CD4-positive, alpha-beta T cell treated with Interleukin-10 for 1 hour (primary cell): ENCODE results near the gene CABLES2.

Experiments used
- DNase-seq: peaks from one replicate; pipeline ENCODE4 v3.0.0-alpha.2; 2020

Gene CABLES2

DNA sequence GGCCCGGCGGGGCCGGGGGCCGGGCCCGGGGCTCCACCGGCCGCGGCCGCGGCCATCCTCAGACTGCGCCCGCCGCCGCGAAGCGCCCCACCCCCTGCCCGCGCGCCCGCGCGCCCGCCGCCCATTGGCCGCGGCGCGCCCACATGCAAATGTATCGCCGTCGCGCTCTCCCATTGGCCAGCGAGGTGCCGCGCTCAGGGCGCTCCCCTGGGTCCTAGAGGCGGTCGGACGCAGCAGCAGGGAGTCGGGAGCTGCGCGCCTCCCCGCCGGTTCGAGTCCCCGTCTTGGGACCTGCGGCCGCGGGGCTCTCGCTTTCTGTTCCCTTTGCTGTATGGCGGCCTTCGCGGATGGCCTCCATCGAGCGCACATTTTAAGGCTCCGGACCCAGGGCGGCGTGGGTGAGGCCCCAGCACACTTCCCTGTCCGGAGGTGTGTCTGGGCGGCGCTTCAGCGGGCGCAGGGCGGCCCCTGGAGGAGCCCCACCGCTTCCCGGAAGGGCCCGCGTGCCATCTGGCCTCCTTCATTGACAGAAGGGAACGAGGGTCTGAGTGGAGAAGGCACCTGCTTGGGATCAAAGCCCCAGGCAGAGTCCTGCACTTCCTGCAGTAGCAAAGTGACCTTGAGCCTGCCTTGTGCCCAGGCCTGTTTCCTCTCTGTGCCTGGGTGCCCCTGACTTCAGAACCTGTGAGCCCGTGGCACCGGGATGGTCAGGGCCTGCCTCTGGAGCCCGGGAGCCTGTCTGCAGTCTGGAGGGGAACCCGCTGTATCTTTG is at the start of gene CABLES2:
CABLES2 (minus strand) TSS at position 65 of the 772 bp plus-strand sequence; CDS start at position 56, 9 bp downstream.
- peak; percentile 94 for DNase-seq

DNA sequence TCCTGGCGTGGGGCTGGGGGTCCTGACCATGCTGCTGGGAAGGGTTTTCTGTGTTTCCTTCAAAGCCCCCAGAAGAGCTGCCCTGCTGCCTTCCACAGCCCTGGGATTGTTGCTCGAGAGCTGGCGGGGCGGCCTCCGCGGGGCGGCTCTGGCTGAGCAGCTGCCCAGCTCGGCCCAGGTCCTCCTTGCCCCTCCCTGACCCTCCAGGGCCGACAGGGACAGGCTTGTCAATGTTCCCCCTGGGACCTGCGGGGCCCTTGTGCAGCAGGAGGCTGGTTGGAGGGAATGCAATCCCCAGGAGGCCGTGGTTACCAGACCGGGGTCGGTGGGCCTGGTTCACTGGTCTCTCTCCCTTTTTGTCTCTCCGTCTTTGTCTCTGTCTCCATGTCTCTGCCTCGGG is 48.8 kb upstream of the CABLES2 start:
- no peak for DNase-seq

DNA sequence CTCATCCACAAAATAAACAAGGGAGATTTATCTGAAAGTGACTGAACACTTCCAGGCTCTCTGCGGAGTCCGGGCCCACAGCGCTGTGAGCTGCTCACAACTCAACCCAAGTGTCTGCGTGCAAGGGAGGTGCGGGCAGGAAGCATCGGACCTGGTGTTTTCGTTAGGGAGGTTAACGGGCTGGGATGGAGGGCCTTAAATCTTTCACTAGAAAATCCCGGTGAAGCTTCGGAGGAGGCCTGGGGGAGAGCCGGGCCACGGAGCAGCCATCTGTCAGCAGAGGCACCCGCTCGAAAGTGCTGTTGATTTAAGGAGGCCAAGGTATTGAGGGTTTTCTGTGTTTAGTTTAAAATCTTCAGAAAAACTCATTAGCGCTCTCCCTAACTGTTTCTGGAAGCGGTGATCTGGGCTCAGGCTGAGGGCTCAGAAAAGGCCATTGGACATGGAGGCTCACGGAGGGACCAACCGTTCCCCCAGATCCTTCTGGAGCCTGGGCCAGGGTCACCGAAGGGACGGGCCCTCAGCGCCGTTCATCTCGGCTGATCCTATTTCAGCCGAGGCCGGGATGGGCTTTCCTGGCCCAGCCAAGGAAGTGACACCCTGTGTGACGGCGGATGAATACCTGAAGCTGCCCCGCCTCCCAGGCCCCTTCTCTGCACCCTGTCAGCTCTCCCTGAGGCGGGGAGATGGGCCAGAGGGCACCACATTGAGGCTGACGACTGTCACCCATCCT is 48.0 kb upstream of the CABLES2 start:
- no peak for DNase-seq

DNA sequence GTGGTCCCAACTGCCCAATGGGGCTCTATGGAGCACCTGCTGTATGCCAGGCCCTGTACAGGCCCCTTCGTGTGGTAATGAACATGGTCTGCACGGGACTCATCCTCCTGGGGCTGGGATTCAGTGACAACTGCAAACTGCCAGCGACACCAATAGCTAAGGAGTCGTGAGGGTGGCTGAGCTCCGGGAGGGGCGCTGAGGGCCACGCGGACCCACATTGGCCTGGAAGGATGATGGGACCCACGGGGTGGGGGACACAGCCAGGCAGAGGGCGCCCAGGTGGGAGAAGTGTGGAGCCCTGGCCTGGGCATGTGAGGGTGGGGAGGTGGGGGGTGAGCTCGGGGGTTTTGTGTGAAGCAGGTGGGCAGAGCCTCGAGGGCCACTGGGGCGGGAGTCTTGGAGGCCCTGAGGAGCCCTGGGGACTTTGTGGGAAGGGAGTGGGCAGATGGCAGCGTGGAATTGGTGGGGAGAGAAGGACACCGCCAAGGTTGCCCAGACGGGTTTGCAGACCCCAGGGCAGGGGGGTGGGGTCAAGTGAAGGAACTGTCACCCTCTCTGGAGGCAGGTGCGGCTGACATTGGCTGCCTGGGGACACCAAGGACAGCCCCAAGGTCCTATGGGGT is 46.2 kb upstream of the CABLES2 start:
- DNase-seq = no peak

DNA sequence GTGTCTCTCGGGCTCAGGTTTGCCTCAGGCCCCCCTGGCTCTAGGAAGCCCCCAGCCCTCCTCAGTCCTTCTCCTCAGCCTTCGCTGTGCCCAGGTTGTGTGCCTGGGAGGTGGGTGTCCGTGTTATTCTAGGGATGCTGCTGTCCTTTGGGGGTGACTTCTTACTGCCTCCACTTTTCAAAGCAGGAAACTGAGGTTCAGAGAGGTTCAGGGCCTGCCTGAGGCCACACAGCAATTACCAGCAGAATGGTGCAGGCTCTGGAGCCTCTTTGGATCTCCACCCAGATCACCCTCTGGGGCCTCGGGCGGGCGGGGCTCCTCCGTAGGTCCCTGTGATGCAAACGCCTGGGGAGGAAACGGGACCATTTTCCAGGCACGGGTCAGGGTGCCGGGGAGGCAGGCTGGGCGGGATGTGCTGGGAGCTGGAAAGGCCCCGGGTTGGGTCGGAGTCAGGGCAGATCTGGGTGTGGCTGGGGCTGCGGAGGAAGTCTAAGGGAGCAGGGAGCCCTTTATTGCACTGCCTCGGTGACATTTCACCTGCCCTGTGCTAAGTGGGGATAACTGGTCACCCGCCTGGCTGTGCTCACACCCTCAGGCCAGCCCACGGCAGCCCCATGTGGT is 45.5 kb upstream of the CABLES2 start:
- DNase-seq = no peak

DNA sequence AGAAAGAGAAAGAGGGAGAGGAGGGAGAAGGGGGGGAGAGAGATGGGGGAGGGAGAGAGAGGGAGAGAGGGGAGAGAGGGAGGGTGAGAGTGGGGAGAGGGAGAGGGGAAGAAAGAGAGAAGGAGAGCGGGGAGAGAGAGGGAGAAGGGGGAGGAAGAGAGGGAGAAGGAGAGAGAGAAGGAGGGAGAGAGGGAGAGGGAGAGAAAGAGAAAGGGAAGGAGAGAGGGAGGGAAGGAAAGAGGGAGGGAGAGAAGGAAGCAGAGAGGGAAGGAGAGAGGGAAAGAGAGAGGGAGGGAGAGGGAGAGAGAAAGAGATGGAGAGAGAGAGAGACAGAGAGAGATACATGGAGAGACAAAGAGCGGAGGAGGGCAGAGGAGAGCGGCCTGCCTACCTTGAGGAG is 44.9 kb upstream of the CABLES2 start:
- no peak for DNase-seq

DNA sequence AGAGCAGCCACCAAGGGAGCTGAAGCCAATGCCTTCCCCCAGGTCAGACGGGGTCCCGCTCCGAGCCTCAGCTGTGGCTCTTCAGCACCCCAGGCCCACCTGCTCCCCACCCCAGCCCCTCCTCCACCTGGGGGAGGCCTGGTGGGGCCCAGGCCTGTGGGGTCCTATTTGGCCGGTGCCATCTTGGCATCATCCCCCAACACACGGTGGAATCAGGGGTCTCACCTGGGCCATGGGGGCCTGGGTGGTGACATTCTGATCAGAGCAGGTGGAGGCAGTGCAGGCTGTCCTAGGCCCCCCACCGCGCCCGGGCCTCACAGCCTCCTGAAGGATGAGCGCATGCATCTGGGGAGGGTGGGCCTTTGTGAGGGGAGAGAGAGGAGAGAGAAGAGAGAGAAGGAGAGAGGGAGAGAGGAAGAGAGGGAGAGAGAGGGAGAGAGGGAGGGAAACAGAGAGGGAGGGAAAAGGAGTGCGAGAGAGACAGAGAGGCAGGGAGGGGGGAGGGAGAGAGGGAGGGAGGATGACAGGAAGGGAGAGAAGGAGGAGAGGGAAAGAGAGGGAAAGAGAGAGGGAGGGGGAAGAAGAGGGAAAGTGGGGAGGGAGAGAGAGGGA is 44.2 kb upstream of the CABLES2 start:
- DNase-seq = no peak

DNA sequence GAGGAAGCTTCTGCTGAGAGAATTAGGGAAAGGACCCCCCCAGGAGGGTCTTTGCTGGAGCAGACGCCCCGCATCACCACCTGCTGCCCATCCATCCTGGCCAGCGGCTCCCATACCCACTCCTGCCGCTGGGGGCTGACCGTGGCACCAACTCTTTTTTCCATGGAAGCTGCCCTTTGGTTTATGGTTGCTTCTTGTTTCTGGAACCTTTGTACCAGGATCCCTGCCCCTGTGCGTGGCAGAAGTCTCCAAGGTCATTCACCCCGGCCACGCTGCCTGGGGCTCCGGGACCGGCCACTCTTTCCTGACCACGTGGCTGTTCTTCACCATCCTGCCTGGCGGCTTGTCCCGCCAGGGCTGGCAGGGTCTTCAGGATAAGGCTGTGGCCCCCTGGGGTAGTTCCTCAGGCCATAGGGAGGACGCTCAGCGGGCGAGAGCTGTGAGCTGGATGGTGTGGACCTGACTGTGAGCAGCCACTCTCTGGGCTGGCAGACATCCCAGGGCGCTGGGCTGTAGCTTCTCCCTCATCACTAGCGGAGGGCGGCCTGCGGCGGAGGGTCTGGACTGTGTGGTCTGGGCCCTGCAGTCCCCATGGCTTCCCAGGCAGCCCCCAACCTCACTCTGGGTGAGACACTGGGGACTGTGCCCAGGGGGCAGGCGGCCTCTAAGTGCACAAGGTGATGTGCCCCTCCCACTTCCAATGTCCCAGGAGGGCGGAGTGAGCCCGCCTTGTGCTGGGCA is 43.0 kb upstream of the CABLES2 start:
- DNase-seq = no peak

GRCh38 chr20:62448788-62449187 is 41.7 kb upstream of the CABLES2 start:
- DNase-seq = no peak

- no peak for DNase-seq
These were observed 41.0 kb upstream of the CABLES2 start for GRCh38 chr20:62448038-62448437.

GRCh38 chr20:62446888-62447869 is 40.1 kb upstream of the CABLES2 start:
- DNase-seq = no peak

GRCh38 chr20:62446481-62446880 is 39.4 kb upstream of the CABLES2 start:
- no peak for DNase-seq

GRCh38 chr20:62445553-62446340 is 38.7 kb upstream of the CABLES2 start:
- DNase-seq = no peak

GRCh38 chr20:62444286-62444685 is 37.2 kb upstream of the CABLES2 start:
- DNase-seq = no peak

DNA sequence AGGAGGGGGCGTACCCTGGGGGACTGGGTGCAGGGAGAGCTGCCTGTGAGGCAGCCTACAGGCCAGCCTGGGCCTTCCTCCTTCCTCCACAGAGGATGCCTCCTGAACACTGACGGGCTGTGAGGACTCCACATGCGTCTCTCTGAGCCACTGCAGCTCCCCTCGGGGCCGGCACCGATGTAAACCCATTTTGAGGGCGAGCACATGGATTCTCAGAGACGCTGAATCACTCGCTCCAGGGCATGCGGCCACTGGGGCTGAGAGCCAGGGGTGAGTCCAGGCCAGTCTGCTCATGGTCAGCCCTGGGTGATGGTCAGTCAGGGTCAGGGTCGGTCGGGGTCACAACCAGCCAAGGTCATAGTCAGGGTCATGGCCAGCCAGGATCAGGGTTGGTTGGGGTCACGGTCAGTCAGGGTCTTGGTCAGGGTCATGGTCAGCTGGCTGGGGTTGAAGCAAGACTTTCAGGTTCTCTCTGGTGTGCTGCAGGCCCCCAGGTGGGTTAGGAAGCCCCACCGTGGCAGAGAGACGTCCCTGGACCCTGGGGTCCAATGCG is 35.0 kb upstream of the CABLES2 start:
- DNase-seq = no peak

- no peak for DNase-seq
These were observed 32.1 kb upstream of the CABLES2 start for GRCh38 chr20:62439218-62439617.

DNA sequence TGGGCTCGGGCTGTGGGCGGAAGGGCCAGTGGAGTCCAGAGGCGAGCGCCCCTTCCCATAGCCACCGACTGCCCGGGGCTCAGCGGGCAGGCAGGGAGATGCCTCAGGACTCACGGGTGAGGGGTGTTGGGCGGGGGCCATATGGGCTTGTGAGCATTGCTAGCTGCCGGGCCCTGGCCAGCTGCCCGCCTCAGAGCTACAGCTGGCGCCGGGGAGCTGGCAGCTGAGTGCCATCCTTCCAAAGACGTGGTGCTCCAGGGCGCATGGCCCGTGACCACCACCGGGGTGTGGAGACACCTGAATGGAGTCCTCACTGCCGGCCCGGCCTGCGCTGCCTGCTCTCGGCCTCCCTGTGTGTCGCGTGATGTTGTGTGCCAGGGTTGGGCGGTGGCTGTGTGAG is 30.8 kb upstream of the CABLES2 start:
- no peak for DNase-seq

GRCh38 chr20:62437496-62437895 is 30.4 kb upstream of the CABLES2 start:
- DNase-seq = no peak

DNA sequence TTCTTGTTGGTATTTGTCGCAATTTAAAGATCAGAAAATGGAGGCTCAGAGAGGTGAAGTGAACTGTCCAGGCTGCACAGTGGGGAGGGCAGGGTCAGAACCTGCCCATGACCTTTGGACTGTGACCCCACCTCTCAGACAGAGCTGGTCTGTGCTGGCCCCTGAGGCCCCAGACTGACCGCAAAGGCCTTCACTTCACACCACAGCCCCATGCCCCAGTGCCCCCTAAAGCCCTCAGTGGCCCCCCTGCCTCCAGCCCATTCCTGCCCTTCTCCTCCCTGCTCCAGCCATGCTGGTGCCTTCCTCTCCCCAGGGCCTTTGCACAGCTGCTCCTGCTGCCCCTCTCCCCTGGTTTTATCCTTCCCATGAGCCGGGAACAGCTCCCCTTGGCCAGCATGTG is 29.6 kb upstream of the CABLES2 start:
- DNase-seq = no peak
